ENCODE results near the gene HNRNPDL. TPM values are rescaled to one million over a fixed set of nuclear protein-coding genes. Genes with fewer than 3 reads are reported as not detected.

Gene HNRNPDL
- total RNA-seq, 2 experiments from 2014 or later: 224 to 394 TPM

DNA sequence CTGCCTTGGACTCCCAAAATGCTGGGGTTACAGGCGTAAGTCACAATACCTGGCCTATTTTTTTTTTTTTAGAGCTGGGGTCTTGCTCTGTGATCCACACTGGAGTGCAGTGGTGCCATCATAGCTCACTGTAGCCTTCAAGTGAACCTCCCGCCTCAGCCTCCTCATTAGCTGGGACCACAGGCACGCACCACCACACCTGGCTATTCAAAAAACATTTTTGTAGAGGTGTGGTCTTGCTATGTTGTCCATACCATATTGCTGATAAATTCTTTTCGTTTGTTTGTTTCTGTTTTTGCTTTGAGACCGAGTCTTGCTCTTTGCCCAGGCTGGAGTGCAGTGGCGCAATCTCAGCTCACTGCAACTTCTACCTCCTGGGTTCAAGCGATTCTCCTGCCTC is 21.8 kb upstream of the HNRNPDL start:
- no TSS peak for BruUV-seq (replicated peaks)
- 0 out of 2 replicates have a peak, but pooled peaks cover 5% of the 10 kb centered on the region for H4K20me1 ChIP-seq (ENCODE audit: insufficient read depth, low read length)
- no peak overlapping the region for H2AFZ ChIP-seq (ENCODE audit: low read length)
- no peaks in the 10 kb centered on the region for H3K4me1 ChIP-seq (ENCODE audit: insufficient read depth, low read length, poor library complexity, severe bottlenecking)
- ChIA-PET POLR2A (interaction anchor here (1.1 kb wide), 1 partner anchor 13 kb away, joined by 3 read pairs; no protein-coding TSS in a partner anchor), CTCF (ENCODE audit: unreplicated experiment) (no interaction called here)
- H3K79me2 ChIP-seq (ENCODE audit: insufficient read depth, low read depth, low read length): peaks cover 13% of the 10 kb centered on the region
- intact Hi-C loops (cut with micrococcal nuclease; ENCODE audit: unreplicated experiment): no loop called here
- H3K4me3 ChIP-seq (ENCODE audit: low read depth, low read length, poor library complexity, severe bottlenecking): no peak overlapping the region
- H3K9me3 ChIP-seq (ENCODE audit: low read length): no peaks in the 10 kb centered on the region
- H3K36me3 ChIP-seq (ENCODE audit: insufficient read depth, low read length): peaks cover 95% of the 10 kb centered on the region
- no peak for DNase-seq (ENCODE audit: low spot score)
- H3K4me2 ChIP-seq (ENCODE audit: low read length): no peak overlapping the region
- H3K9me2 ChIP-seq (ENCODE audit: insufficient read depth, low read length): no peaks in the 10 kb centered on the region
- no peak overlapping the region for H3K27ac ChIP-seq (ENCODE audit: low read depth, low read length, poor library complexity, severe bottlenecking)
- TF ChIP-seq, protein P1, sequence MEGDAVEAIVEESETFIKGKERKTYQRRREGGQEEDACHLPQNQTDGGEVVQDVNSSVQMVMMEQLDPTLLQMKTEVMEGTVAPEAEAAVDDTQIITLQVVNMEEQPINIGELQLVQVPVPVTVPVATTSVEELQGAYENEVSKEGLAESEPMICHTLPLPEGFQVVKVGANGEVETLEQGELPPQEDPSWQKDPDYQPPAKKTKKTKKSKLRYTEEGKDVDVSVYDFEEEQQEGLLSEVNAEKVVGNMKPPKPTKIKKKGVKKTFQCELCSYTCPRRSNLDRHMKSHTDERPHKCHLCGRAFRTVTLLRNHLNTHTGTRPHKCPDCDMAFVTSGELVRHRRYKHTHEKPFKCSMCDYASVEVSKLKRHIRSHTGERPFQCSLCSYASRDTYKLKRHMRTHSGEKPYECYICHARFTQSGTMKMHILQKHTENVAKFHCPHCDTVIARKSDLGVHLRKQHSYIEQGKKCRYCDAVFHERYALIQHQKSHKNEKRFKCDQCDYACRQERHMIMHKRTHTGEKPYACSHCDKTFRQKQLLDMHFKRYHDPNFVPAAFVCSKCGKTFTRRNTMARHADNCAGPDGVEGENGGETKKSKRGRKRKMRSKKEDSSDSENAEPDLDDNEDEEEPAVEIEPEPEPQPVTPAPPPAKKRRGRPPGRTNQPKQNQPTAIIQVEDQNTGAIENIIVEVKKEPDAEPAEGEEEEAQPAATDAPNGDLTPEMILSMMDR (conservative IDR thresholded peaks at IDR 0.05; ENCODE audit: low read length): no peak
- no peak for TF ChIP-seq EZH2phosphoT487 (IDR thresholded peaks at IDR 0.05; ENCODE audit: borderline replicate concordance, low read depth, low read length)

DNA sequence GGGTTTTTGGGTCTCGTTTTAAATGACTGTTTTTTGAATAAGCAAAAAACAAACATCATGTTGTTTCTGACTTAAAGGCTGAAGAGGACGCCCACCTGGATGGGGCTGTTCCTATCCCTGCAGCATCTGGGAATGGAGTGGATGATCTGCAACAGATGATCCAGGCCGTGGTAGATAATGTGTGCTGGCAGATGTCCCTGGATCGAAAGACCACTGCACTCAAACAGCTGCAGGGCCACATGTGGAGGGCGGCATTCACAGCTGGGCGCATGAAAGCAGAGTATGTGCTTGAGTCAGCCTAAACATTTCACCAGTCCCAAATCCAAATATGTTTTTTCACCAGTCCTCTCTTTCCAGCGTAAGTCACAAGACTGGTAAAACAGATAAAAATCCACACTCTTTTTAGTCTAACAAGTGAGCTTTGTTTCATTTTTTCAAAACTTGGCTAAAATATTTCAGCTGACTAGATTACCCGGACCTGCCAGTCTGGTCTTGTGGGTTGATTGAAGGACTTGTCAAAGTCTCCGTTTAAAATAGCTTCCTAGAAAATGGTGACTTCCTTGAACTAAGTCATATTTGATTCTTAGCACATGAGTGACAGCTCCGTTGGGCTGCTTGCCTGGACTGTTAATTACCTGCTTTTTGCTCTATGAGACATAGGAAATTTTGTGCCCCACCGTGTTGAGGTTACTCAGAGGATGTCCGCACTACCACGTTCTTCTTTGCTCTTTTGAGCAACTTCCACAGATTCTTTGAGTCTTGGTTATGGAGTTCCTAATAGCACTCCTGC is 20.9 kb upstream of the HNRNPDL start:
- Histone ChIP-seq H4K20me1 (ENCODE audit: insufficient read depth, low read length) (0 out of 2 replicates have a peak, but pooled peaks cover 5% of the 10 kb centered on the region), H3K36me3 (ENCODE audit: insufficient read depth, low read length) (peaks cover 90% of the 10 kb centered on the region), H2AFZ (ENCODE audit: low read length) (no peak overlapping the region), H3K27ac (ENCODE audit: low read depth, low read length, poor library complexity, severe bottlenecking) (no peak overlapping the region), H3K4me2 (ENCODE audit: low read length) (no peak overlapping the region), H3K79me2 (ENCODE audit: insufficient read depth, low read depth, low read length) (peaks cover 21% of the 10 kb centered on the region), H3K4me3 (ENCODE audit: low read depth, low read length, poor library complexity, severe bottlenecking) (no peak overlapping the region), H3K9me2 (ENCODE audit: insufficient read depth, low read length) (no peaks in the 10 kb centered on the region), H3K4me1 (ENCODE audit: insufficient read depth, low read length, poor library complexity, severe bottlenecking) (no peaks in the 10 kb centered on the region), H3K9me3 (ENCODE audit: low read length) (no peaks in the 10 kb centered on the region)
- TF ChIP-seq, protein P1 (conservative IDR thresholded peaks at IDR 0.05; ENCODE audit: low read length): no peak
- no peak for TF ChIP-seq EZH2phosphoT487 (IDR thresholded peaks at IDR 0.05; ENCODE audit: borderline replicate concordance, low read depth, low read length)
- ChIA-PET CTCF (ENCODE audit: unreplicated experiment) (no interaction called here), POLR2A (interaction anchor here (0.6 kb wide), 1 partner anchor 553 kb away, joined by 5 read pairs; no protein-coding TSS in a partner anchor)
- DNase-seq (ENCODE audit: low spot score): no peak
- BruUV-seq (replicated peaks): no TSS peak
- intact Hi-C loops (cut with micrococcal nuclease; ENCODE audit: unreplicated experiment): no loop called here

DNA sequence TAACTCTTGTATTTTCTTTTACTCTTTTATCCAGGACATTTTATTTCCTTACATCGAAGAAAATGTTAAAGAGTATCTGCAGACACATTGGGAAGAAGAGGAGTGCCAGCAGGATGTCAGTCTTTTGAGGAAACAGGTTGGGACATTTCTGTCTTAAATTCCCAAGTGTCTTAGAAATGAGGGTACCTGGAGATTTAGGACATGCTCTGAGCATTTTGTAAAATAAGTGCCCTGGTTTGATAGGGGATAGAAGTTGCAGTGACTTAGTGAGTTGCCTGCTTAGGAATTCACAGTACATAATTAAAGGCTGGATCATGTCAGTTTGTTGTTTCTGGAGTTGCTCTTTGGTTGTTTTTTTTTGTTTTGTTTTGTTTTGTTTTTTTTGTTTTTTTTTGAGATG is 17.6 kb upstream of the HNRNPDL start:
- H4K20me1 ChIP-seq (ENCODE audit: insufficient read depth, low read length): 0 out of 2 replicates have a peak, but pooled peaks cover 5% of the 10 kb centered on the region
- no peak overlapping the region for H3K27ac ChIP-seq (ENCODE audit: low read depth, low read length, poor library complexity, severe bottlenecking)
- H3K36me3 ChIP-seq (ENCODE audit: insufficient read depth, low read length): peaks cover 90% of the 10 kb centered on the region
- peaks cover 54% of the 10 kb centered on the region for H3K79me2 ChIP-seq (ENCODE audit: insufficient read depth, low read depth, low read length)
- no peak for DNase-seq (ENCODE audit: low spot score)
- no peak overlapping the region for H3K4me2 ChIP-seq (ENCODE audit: low read length)
- ChIA-PET CTCF (ENCODE audit: unreplicated experiment) (no interaction called here), POLR2A (interaction anchor here (0.9 to 1.9 kb wide), 2 partner anchors 10 kb away, joined by 6 to 7 read pairs; no protein-coding TSS in a partner anchor)
- no peaks in the 10 kb centered on the region for H3K4me1 ChIP-seq (ENCODE audit: insufficient read depth, low read length, poor library complexity, severe bottlenecking)
- intact Hi-C loops (cut with micrococcal nuclease; ENCODE audit: unreplicated experiment): no loop called here
- H3K4me3 ChIP-seq (ENCODE audit: low read depth, low read length, poor library complexity, severe bottlenecking): no peak overlapping the region
- no peaks in the 10 kb centered on the region for H3K9me2 ChIP-seq (ENCODE audit: insufficient read depth, low read length)
- BruUV-seq (replicated peaks): no TSS peak
- no peak overlapping the region for H2AFZ ChIP-seq (ENCODE audit: low read length)
- no peak for TF ChIP-seq EZH2phosphoT487 (IDR thresholded peaks at IDR 0.05; ENCODE audit: borderline replicate concordance, low read depth, low read length)
- TF ChIP-seq, protein P1 (conservative IDR thresholded peaks at IDR 0.05; ENCODE audit: low read length): no peak
- no peaks in the 10 kb centered on the region for H3K9me3 ChIP-seq (ENCODE audit: low read length)
